Measurements from ENCODE around the gene CXCL14.

- TF ChIP-seq EZH2 (IDR thresholded peaks at IDR 0.05; ENCODE audit: low read depth), result no peak
- TF ChIP-seq, protein P1, sequence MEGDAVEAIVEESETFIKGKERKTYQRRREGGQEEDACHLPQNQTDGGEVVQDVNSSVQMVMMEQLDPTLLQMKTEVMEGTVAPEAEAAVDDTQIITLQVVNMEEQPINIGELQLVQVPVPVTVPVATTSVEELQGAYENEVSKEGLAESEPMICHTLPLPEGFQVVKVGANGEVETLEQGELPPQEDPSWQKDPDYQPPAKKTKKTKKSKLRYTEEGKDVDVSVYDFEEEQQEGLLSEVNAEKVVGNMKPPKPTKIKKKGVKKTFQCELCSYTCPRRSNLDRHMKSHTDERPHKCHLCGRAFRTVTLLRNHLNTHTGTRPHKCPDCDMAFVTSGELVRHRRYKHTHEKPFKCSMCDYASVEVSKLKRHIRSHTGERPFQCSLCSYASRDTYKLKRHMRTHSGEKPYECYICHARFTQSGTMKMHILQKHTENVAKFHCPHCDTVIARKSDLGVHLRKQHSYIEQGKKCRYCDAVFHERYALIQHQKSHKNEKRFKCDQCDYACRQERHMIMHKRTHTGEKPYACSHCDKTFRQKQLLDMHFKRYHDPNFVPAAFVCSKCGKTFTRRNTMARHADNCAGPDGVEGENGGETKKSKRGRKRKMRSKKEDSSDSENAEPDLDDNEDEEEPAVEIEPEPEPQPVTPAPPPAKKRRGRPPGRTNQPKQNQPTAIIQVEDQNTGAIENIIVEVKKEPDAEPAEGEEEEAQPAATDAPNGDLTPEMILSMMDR (conservative IDR thresholded peaks at IDR 0.05), result no peak
Measured at GRCh38 chr5:135549413-135549812, 29.4 kb downstream of the CXCL14 start.

All from PC-9 (cell line).